K562 (cell line): ENCODE measurements around the gene SHANK1. TPM values are rescaled to one million over a fixed set of nuclear protein-coding genes. Genes with fewer than 3 reads are reported as not detected.

ENCODE experiments used
- ATAC-seq: fragments of 200-7000 bp; cut with Tn5 transposase; 3 replicates; pipeline ENCODE4 v1.9.1; 2020; ENCODE audit warnings: moderate library complexity
- BruUV-seq: library from RNA; stranded (reverse); fragments of 400-500 nt; replicated peaks from 2 replicates; lab custom pipeline; 2021; lab: Mats Ljungman, UMichigan
- CTCF ChIA-PET: fragments of 300-600 bp; formaldehyde crosslinking; extraction: SDS; loops from one replicate; lab custom pipeline; 2021; ENCODE audit warnings: low intra/inter-chr PET ratio; lab: Yijun Ruan, JAX
- POLR2A ChIA-PET: fragments of 300-600, 350-650 bp; sonication (Branson Sonifier 250); formaldehyde crosslinking; extraction: SDS; loops from one replicate; lab custom pipeline; 2021; ENCODE audit warnings: antibody characterized with exemption, inconsistent platforms; lab: Yijun Ruan, JAX
- DNase-seq, 4 experiments: peaks; one replicate each; pipeline versions ENCODE4 v3.0.0 to v3.0.0-alpha.2; 2011 to 2018; ENCODE audit warnings: low spot score in 3 of 4, mixed read lengths in 3 of 4; ENCODE audit errors: extremely low read depth in 1 of 4
- FAIRE-seq: peaks from 2 replicates; lab custom pipeline; 2011; peaks lifted over from hg19 to GRCh38; lab: Jason Lieb, UNC
- H2AFZ ChIP-seq: 2 replicates; pipeline ENCODE4 v1.6.0; 2011; ENCODE audit warnings: low read depth, low read length, control low read depth, inconsistent platforms
- H3K27ac ChIP-seq: fragments of 200-600 bp; 3 replicates; pipeline ENCODE4 v1.8.0; 2011; ENCODE audit warnings: low read depth, mild to moderate bottlenecking, control low read depth, inconsistent platforms, low read length, moderate library complexity, mixed read lengths; ENCODE audit errors: extremely low read depth
- H3K27me3 ChIP-seq, 2 experiments: fragments of 300-600 bp in 1 of 2; 2 replicates in 1 of 2; 3 replicates in 1 of 2; pipeline versions ENCODE4 v1.6.0 to v1.8.0; 2011; ENCODE audit warnings: inconsistent platforms in 2 of 2, low read length in 2 of 2, mild to moderate bottlenecking in 1 of 2, mixed read lengths in 1 of 2, moderate library complexity in 1 of 2; ENCODE audit not compliant: control insufficient read depth in 2 of 2, insufficient read depth in 2 of 2
- H3K36me3 ChIP-seq: fragments of 300-600 bp; 3 replicates; pipeline ENCODE4 v1.8.0; 2011; ENCODE audit warnings: mild to moderate bottlenecking, low read length, inconsistent platforms; ENCODE audit not compliant: control insufficient read depth, insufficient read depth
- H3K4me1 ChIP-seq, 2 experiments: fragments of 200-600 bp in 1 of 2; replicated peaks in 1 of 2; 2 replicates in 1 of 2; 3 replicates in 1 of 2; pipeline versions ENCODE4 v1.5.1 to v1.8.0; 2011; ENCODE audit warnings: inconsistent platforms in 2 of 2, low read length in 2 of 2, mild to moderate bottlenecking in 1 of 2, mixed read lengths in 1 of 2, moderate library complexity in 1 of 2; ENCODE audit not compliant: control insufficient read depth in 2 of 2, insufficient read depth in 2 of 2
- H3K4me2 ChIP-seq: 2 replicates; pipeline ENCODE4 v1.6.1; 2011; ENCODE audit warnings: low read length, control low read depth, inconsistent platforms, mixed read lengths; ENCODE audit not compliant: insufficient read depth
- H3K4me3 ChIP-seq: fragments of 200-600 bp; sonication (generic), shearing (Covaris generic); 2 replicates; pipeline ENCODE4 v1.5.1; 2016; ENCODE audit warnings: control low read depth, inconsistent platforms
- H3K79me2 ChIP-seq: fragments of 200-600 bp; 3 replicates; pipeline ENCODE4 v1.8.0; 2011; ENCODE audit warnings: low read length, inconsistent platforms; ENCODE audit not compliant: control insufficient read depth, insufficient read depth
- H3K9ac ChIP-seq, 2 experiments: 2 replicates each; pipeline versions ENCODE4 v1.6.0 to v1.6.1; 2011; ENCODE audit warnings: low read depth in 2 of 2, low read length in 2 of 2, control low read depth in 1 of 2, inconsistent platforms in 1 of 2, mild to moderate bottlenecking in 1 of 2, mixed read lengths in 1 of 2; ENCODE audit not compliant: insufficient read depth in 1 of 2
- H3K9me1 ChIP-seq: one replicate; pipeline ENCODE4 v1.6.0; 2011; ENCODE audit warnings: inconsistent platforms, mild to moderate bottlenecking, low read length, moderate library complexity; ENCODE audit not compliant: control insufficient read depth, insufficient read depth
- H3K9me3 ChIP-seq: replicated peaks from 2 replicates; pipeline ENCODE4 v1.5.1; 2011; ENCODE audit warnings: low read depth, low read length, inconsistent platforms; ENCODE audit not compliant: control insufficient read depth, insufficient read depth
- H4K20me1 ChIP-seq: replicated peaks from 2 replicates; pipeline ENCODE4 v1.6.1; 2011; ENCODE audit warnings: low read length, inconsistent platforms, mixed read lengths; ENCODE audit not compliant: control insufficient read depth, insufficient read depth
- AFF1 ChIP-seq, 2 experiments: fragments of 450-650 bp; IDR thresholded peaks; 2 replicates each; pipeline ENCODE4 v1.6.1; 2018; ENCODE audit warnings: mild to moderate bottlenecking in 2 of 2, low read depth in 1 of 2; ENCODE audit not compliant: partially characterized antibody in 2 of 2
- MTF1 ChIP-seq: fragments of 250-450 bp; sonication (Bioruptor Pico); IDR thresholded peaks from 2 replicates; pipeline ENCODE4 v1.9.0; 2021; ENCODE audit warnings: moderate library complexity, mild to moderate bottlenecking, inconsistent platforms, borderline replicate concordance
- VEZF1 ChIP-seq: fragments of 200-800 bp; sonication (Bioruptor generic); IDR thresholded peaks from 2 replicates; pipeline ENCODE4 v1.6.1; 2017; ENCODE audit warnings: missing genetic modification characterization, missing compliant biosample characterization
- ZBTB7A ChIP-seq: IDR thresholded peaks from 2 replicates; pipeline ENCODE4 v1.6.1; 2011; ENCODE audit warnings: low read depth, mild to moderate bottlenecking, low read length, moderate library complexity, borderline replicate concordance; ENCODE audit not compliant: control insufficient read depth
- ZNF263 ChIP-seq: sonication (generic); formaldehyde crosslinking; IDR thresholded peaks from 2 replicates; pipeline ENCODE4 v1.8.0; 2022; ENCODE audit warnings: mild to moderate bottlenecking, missing genetic modification reagents, borderline replicate concordance
- ZNF740 ChIP-seq, 3 experiments: fragments of 200-800 bp in 1 of 3; sonication (Bioruptor generic) in 1 of 3; sonication (generic) in 1 of 3; formaldehyde crosslinking in 1 of 3; IDR thresholded peaks; 2 replicates each; pipeline versions ENCODE4 v1.6.1 to v1.8.0; 2016 to 2022; ENCODE audit warnings: mild to moderate bottlenecking in 2 of 3, missing compliant biosample characterization in 2 of 3, missing genetic modification characterization in 2 of 3, missing genetic modification reagents in 1 of 3
- WGBS: fragments of 100-300 bp; shearing (Covaris generic); methylation state at CpG from one replicate; pipeline ENCODE4 v1.1.6; 2016; ENCODE audit warnings: low coverage, mixed read lengths; ENCODE audit not compliant: insufficient coverage; ENCODE audit errors: missing lambda C conversion rate; 5-methylcytosine and 5-hydroxymethylcytosine counted together
- in situ Hi-C: fragments of 300-500 bp; cut with MboI; formaldehyde crosslinking; loops from 4 replicates; pipeline ENCODE4 v1.15.0; 2018; ENCODE audit warnings: inconsistent platforms, mixed read lengths
- intact Hi-C: fragments of 100-400 bp; cut with micrococcal nuclease; formaldehyde crosslinking; loops from 2 replicates; pipeline ENCODE4 v1.14.2; 2022
- polyA plus RNA-seq, 8 experiments: library from polyadenylated mRNA; depleted of rRNA in 4 of 8; stranded (reverse) in 5 of 8; unstranded in 3 of 8; fragments of >200 nt; fragmentation: Nextera tagmentation in 2 of 8; fragmentation: Illumina TruSeq in 1 of 8; extraction: Ambion mirVana in 2 of 8; extraction: Trizol in 1 of 8; gene quantifications; 2 replicates each; pipeline versions ENCODE4 v1.2.1 to v1.2.3, GENCODE V29; 2011 to 2014; ENCODE audit warnings: inconsistent platforms in 1 of 8, missing spikeins in 1 of 8
- total RNA-seq, 7 experiments: library from RNA; depleted of rRNA in 6 of 7; stranded (reverse); fragments of >200 nt in 6 of 7; fragmentation: Illumina TruSeq in 2 of 7; extraction: Trizol in 2 of 7; gene quantifications; 2 replicates each; pipeline versions ENCODE4 v1.2.1 to v1.2.3, GENCODE V29; 2011 to 2021; ENCODE audit warnings: low replicate concordance in 1 of 7

The SHANK1 gene
- total and polyA plus RNA-seq, 9 of the 15 experiments (the other 6 are each of a cell fraction or from before 2014, with no cell fraction given): 0.33 to 1.3 (median 0.55) TPM; not detected in 2

GRCh38 chr19:50718255-50719118 is 1.1 kb downstream of the SHANK1 start:
- DNase-seq: peak in 2 of 4 experiments; percentile 60 to 61
- no TSS peak for BruUV-seq
- intact Hi-C loops: no loop called here
- Histone ChIP-seq H3K9ac (peak overlapping the region in 1 of 2 experiments; percentile 58; a peak in 1 of 4 replicates), H3K27ac (no peak overlapping the region)
- in situ Hi-C loops: no loop called here
- peak; percentile 67 for TF ChIP-seq VEZF1 (CRISPR knock-in tag)
- no peak for TF ChIP-seq ZNF263 (CRISPR knock-in tag)
- 0 out of 2 replicates have a peak, but pooled peaks have one; percentile 20 for TF ChIP-seq ZNF740 (CRISPR knock-in tag; IDR thresholded peaks at IDR 0.05)
- TF ChIP-seq ZNF740 (tag; IDR thresholded peaks at IDR 0.05): no peak
- TF ChIP-seq AFF1 (IDR thresholded peaks at IDR 0.05; ENCODE audit: low read depth in 1 of 2, partially characterized antibody in 2 of 2): no peak
- TF ChIP-seq ZBTB7A: peak; percentile 43; the same call in 1 of the 2 replicates
- TF ChIP-seq MTF1 (CRISPR knock-in tag): no peak
- TF ChIP-seq, all 486 proteins: peak for 3
- H3K4me1 ChIP-seq: peaks cover 3 to 54% of the 10 kb centered on the region in 2 experiments
- ATAC-seq: no peak
- peak overlapping the region; percentile 25; the same call in 1 of the 2 replicates for H3K4me3 ChIP-seq
- FAIRE-seq: no peak
- 5% methylated on average over 14 of the region's 74 CpGs for WGBS
- no peak overlapping the region for H2AFZ ChIP-seq
- POLR2A ChIA-PET: no interaction called here
- H4K20me1 ChIP-seq: peaks cover 5% of the 10 kb centered on the region; the same call in 1 of the 2 replicates
- no peaks in the 10 kb centered on the region for H3K79me2 ChIP-seq
- H3K27me3 ChIP-seq: peaks cover 8 to 39% of the 10 kb centered on the region in 2 experiments; a peak in 4 of 5 replicates
- H3K9me1 ChIP-seq: no peaks in the 10 kb centered on the region
- H3K9me3 ChIP-seq: no peaks in the 10 kb centered on the region
- CTCF ChIA-PET: no interaction called here
- no peak overlapping the region for H3K4me2 ChIP-seq
- no peaks in the 10 kb centered on the region for H3K36me3 ChIP-seq
